GM19099 (cell line): ENCODE results near the gene NOS1AP.

ENCODE experiments used
- POLR2A ChIP-seq: IDR thresholded peaks from 3 replicates; pipeline ENCODE4 v1.6.1; 2011; ENCODE audit warnings: low read depth; ENCODE audit not compliant: insufficient read length; ENCODE audit errors: extremely low read depth

Gene NOS1AP

GRCh38 chr1:162374406-162374805 is 304.9 kb downstream of the NOS1AP start:
- TF ChIP-seq POLR2A: no peak

- TF ChIP-seq POLR2A: no peak
Observed at GRCh38 chr1:162375463-162375862, 306.0 kb downstream of the NOS1AP start.

GRCh38 chr1:162376691-162377090 is 307.2 kb downstream of the NOS1AP start, which contains the start of gene SPATA46:
TSS of gene SPATA46 (minus strand) at chr1:162376854. CDS start at chr1:162376790, 64 bp downstream.
- no peak for TF ChIP-seq POLR2A

GRCh38 chr1:162380061-162380846 is 310.8 kb downstream of the NOS1AP start:
- no peak for TF ChIP-seq POLR2A

- TF ChIP-seq POLR2A: no peak
Observed at GRCh38 chr1:162381383-162381782, 311.9 kb downstream of the NOS1AP start, which contains the start of gene C1orf226. TSS of gene C1orf226 (plus strand) at chr1:162381728. CDS start at chr1:162381902, 174 bp downstream.

GRCh38 chr1:162381941-162382750 is 312.7 kb downstream of the NOS1AP start:
- no peak for TF ChIP-seq POLR2A

- no peak for TF ChIP-seq POLR2A
Observed at GRCh38 chr1:162383091-162383490, 313.6 kb downstream of the NOS1AP start.

- TF ChIP-seq POLR2A: no peak
Observed at GRCh38 chr1:162383516-162383915, 314.0 kb downstream of the NOS1AP start.

GRCh38 chr1:162384116-162384515 is 314.6 kb downstream of the NOS1AP start:
- no peak for TF ChIP-seq POLR2A

GRCh38 chr1:162384601-162385279 is 315.2 kb downstream of the NOS1AP start:
- TF ChIP-seq POLR2A: no peak

GRCh38 chr1:162385280-162385623 is 315.8 kb downstream of the NOS1AP start:
- TF ChIP-seq POLR2A: no peak

- TF ChIP-seq POLR2A: no peak
Observed at GRCh38 chr1:162385702-162386101, 316.2 kb downstream of the NOS1AP start.

GRCh38 chr1:162386292-162387225 is 317.1 kb downstream of the NOS1AP start:
- no peak for TF ChIP-seq POLR2A

GRCh38 chr1:162387226-162388082 is 318.0 kb downstream of the NOS1AP start:
- TF ChIP-seq POLR2A: no peak

GRCh38 chr1:162388083-162388594 is 318.6 kb downstream of the NOS1AP start:
- no peak for TF ChIP-seq POLR2A
